LNCaP clone FGC (cell line): ENCODE results near the gene OTOL1.

Experiments
- DNase-seq: peaks from one replicate; pipeline ENCODE4 v3.0.0-alpha.2; 2011; ENCODE audit warnings: low read depth
- H3K4me3 ChIP-seq: 2 replicates; pipeline ENCODE4 v1.5.1; 2011; ENCODE audit warnings: mild to moderate bottlenecking, low read depth, low read length, control low read depth
- CTCF ChIP-seq: IDR thresholded peaks from 2 replicates; pipeline ENCODE4 v1.5.1; 2012; ENCODE audit warnings: mild to moderate bottlenecking; ENCODE audit not compliant: control insufficient read depth, insufficient read depth; ENCODE audit errors: extremely low read depth

OTOL1 gene

GRCh38 chr3:161498259-161498921 lies 1.8 kb downstream of the OTOL1 start:
- H3K4me3 ChIP-seq, result no peak overlapping the region
- DNase-seq, result no peak
- no peak for TF ChIP-seq CTCF

- no peak overlapping the region for H3K4me3 ChIP-seq
- TF ChIP-seq CTCF, result no peak
- DNase-seq, result no peak
These were observed 3.6 kb downstream of the OTOL1 start for GRCh38 chr3:161500068-161500796.

GRCh38 chr3:161503271-161503670 lies 6.7 kb downstream of the OTOL1 start:
- no peak for TF ChIP-seq CTCF
- no peak for DNase-seq

GRCh38 chr3:161508852-161509477 lies 12.4 kb downstream of the OTOL1 start:
- no peak for DNase-seq
- H3K4me3 ChIP-seq, result no peak overlapping the region
- peak; percentile 49 for TF ChIP-seq CTCF

More at GRCh38 chr3:161503271-161503670, 6.7 kb downstream of the OTOL1 start:
- no peak overlapping the region for H3K4me3 ChIP-seq

- DNase-seq, result no peak
- no peak overlapping the region for H3K4me3 ChIP-seq
- no peak for TF ChIP-seq CTCF
These were observed 14.1 kb downstream of the OTOL1 start for GRCh38 chr3:161510510-161511260.

- no peak for TF ChIP-seq CTCF
- no peak for DNase-seq
- H3K4me3 ChIP-seq, result no peak overlapping the region
These were observed 27.3 kb downstream of the OTOL1 start for GRCh38 chr3:161523916-161524315.
